Stimulated activated CD8-positive, alpha-beta memory T cell treated with anti-CD3 and anti-CD28 coated beads, Interleukin-4, amount 100 ng/mL, for 1 hour (primary cell): ENCODE data around the gene TUBGCP3.
"Not testable (repeated sequence)": the region's sequence is repeated elsewhere in the genome, so short reads cannot be mapped to it uniquely, and the experiment has no call there.

Experiments
- DNase-seq, 2 donors: peaks; one replicate each; pipeline ENCODE4 v3.0.0-alpha.2; 2020; ENCODE audit warnings: low read depth in 2 of 2, low spot score in 1 of 2

The TUBGCP3 gene

DNA sequence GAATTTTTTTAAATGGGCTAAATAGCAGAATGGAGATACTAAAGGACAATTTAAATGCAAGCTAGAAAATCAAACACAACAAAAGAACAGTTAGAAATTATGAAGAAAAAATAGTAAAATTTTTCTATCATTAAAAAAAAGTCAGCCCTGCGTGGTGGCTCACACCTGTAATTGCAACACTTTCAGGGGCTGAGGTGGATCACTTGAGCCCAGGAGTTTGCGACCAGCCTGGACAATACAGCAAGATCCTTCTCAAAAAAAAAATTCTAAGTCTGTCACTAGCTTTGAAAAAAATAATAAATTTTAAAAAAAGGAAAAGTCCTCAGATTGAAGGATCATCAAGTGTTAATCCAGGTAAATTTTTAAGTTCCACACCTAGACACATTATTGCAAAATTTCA is 7.7 kb downstream of the TUBGCP3 start:
- DNase-seq = no peak

DNA sequence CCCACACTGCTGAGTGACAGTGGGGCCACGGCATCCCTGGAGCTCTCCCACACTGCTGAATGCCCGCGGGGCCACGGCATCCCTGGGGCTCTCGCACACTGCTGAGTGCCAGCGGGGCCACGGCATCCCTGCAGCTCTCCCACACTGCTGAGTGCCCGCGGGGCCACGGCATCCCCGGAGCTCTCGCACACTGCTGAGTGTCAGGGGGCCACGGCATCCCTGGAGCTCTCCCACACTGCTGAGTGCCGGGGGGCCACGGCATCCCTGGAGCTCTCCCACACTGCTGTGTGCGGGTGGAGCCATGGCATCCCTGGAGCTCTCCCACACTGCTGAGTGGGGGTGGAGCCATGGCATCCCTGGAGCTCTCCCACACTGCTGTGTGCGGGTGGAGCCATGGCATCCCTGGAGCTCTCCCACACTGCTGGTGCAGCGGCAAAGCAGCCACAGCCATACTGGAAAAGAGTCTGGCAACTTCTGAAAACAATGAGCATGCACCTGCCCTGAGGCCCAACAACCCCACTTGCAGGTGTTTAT is 8.6 kb downstream of the TUBGCP3 start:
- DNase-seq = no peak

DNA sequence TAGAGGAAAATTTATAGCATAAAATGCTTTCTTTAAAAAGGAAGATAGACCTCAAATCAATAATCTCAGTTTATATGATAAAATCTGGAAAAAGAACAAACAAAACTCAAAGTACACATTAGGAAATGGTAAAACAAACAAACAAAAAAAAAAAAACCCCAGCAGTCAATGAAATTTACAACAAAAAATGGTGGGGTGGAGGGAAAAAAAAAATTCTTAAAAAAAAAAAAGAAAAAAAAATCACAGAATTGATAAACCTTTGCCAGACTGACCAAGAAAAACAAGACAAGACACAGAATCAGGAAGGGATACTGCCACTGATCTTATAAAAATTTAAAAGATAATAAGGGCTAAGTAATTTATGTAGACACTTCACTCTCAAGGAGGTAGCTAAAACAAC is 11.2 kb downstream of the TUBGCP3 start:
- DNase-seq = no peak

DNA sequence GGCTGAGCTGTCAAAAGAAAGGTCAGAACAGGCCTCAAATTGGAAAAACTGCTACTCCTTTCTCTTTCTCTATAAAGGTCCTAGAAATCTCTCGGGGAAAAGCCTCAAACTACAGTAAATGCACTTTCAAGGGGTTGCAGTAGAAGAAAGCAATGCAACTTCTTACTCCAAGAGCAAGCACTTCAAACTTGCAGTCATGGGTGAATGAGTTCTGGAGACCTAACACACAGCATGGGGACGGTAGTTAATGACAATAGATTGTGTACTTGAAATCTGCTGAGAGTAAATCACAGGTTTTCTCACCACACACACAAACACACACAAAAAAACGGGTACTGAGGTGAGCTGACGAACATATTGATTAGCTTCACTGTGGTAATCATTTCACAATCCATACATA is 11.8 kb downstream of the TUBGCP3 start:
- DNase-seq = no peak

DNA sequence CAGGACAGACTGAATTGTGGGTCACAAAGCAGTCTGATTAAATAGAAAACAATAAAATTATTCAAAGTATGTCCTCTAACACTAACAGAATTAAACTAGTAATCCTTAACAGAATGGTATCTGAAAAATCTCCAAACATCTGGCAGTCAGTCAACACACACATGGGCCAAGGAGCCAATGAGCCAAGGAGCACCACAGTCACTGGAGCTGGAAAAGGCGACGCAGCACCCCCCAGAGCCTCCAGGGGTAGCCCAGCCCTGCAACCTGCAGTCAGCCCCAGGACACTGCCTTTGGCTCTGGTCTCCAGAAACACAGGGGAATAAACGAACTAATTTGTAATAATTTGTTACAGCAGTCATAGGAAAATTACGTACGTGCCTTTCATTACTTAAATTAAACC is 12.3 kb downstream of the TUBGCP3 start:
- DNase-seq = no peak

DNA sequence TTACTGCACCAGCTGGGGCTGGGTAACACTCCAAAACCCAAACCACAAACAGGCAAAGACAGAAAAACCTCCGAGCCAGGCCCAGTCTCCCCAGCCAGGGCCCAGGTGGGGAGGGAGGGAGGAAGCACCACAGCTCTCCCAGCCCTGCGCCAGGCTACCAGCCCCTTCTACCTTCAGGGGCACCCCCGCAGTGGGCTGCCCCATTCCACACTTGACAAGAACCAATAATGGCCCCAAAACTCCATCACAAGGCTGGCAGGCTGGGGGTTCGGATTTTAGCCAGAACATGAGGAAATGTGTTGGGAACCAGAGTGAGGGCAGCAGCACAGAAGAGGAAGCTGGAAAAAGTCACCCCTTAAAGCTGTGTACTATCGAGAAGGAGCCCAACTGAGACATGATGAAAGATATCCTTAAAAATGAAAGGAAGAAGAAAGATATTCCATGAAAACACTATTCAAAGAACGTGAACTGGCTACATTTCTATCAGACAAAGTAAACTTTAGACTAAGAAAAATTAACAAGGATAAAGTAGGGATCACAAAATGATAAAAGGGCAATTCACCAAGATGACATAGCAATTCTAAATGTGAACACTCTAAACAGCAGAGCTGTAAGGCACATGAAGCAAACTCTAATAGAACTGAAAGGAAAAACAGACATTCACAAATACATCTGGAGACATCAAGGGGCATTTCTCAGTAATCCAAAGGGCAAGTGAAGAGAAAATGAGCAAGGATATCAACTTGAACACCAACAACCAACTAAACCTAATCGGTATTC is 12.9 kb downstream of the TUBGCP3 start:
- no peak for DNase-seq

DNA sequence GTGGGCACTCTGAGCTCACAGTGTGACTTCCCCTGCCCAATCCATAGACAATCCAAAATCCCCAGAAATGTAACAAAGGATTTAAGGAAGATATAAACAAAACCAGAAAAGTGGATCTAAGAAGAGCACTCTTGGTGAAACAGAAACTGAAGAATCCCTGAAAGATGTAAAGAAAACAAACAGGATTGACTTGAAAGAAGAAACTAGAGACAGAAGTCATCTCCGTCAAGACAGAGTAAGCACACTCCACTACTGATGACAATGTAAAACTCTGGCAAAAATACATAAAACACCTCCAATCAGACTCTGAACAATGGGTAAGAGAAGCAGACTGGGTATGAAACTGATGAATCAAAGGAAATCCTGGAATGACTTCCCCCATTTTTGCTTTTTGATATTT is 13.5 kb downstream of the TUBGCP3 start:
- no peak for DNase-seq

DNA sequence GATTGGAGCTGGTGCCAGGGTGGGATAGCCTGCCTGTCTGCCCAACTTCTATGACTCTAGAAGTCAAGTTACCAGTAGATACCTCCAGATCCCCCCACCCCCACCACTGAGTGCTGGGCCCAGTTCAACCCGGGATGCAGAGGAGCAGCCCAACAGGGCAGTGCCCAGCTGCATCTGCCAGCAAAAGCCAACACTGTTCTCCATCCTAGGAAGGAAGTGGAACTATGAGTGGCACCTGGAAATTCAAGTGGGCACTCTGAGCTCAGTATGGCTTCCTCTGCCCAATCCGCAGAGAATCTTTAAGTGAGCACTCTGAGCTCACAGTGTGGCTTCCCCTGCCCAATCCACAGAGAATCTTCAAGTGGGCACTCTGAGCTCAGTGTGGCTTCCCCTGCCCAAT is 14.2 kb downstream of the TUBGCP3 start:
- no peak for DNase-seq

DNA sequence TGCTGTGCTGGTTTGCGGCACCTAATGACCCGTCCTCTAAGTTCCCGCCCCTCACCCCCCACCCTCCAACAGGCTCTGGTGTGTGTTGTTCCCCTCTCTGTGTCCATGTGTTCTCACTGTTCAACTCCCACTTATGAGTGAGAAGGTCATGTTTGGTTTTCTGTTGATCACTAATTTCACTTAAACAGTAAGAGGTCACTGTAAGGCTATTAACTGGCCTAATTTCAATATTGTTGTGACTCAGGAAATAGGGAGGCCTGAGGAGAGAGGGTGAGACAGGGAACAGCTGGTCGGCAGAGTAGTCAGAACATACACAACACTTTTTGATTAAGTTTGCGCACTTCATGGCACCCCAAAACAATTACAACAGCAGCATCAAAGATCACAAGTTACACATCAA is 15.6 kb downstream of the TUBGCP3 start:
- DNase-seq = no peak

DNA sequence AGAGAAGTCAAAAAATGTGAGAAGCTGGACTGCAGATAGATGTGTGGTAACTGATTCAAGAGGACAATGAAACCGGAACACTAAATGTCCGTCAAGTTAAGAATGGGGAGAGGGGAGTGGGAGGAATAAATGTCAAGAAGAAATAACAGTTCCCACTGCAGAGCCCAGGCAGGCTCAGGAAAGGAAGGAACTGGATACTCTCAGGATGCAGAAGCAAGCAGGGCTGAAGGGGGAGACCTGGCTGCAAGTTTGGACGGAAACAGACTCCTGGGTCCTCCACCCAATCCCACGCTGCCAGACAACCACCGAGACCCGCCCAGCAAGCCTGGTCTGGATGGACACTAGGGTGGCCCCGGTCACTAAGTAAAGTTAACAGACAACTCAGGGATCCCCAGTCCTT is 18.1 kb downstream of the TUBGCP3 start:
- no peak for DNase-seq

DNA sequence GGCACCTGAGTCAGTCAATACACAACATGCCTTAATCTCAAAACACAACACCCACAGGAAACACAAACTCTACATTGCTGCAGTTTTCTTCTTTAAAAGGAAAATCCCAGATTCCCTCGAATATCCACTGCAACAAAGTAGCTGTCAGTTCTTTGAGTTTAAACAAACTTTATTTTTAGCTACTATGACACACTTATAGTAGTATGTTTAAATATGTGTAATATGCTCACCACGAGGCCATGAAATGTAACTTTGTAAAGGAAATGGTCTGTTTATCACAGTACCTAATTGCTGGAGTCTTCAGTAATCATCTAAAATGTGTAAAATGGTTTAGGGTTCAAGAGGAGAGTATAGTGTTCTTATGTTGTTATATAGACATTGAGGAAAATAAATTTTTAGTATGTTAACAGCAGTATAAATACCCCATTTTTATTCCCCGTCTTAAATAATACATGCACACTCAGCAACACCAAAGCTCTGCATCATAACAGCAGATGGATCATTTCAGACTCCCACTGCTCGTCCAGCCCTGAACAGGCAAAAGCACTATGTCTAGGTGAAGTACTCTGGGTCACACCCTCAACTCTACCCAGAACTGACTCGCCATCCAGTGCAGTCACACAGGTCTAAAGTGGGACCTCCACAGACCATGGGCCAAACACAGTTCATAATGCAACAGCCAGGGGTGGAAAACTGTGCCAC is 20.6 kb downstream of the TUBGCP3 start:
- no peak for DNase-seq

DNA sequence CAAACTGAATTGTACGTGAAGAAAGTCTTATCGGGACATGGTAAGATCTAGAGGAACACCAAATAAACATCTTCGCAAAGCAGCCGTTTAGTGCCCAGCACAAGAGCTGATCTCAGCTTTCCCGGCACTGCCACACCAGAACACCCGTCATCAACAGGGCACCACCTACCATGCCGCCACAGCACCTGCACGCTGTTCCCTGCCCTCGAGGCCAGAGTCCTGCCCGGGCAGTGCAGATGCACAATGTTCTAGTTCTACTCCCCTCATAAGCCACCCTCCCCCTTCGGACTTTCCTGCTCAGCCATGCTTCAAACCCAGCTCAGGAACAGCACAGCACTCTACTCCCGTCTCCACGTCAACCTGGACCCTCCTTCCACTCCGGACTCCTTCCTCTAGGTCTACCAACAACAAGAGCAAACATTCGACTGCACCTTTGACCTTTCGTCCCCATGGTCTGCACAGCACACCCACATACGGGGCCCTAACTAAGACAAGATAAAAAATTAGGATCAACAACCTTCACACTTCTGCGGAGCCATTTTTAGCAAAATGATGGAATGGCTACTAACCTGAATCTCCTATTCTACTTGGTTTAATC is 25.1 kb downstream of the TUBGCP3 start:
- DNase-seq = no peak

DNA sequence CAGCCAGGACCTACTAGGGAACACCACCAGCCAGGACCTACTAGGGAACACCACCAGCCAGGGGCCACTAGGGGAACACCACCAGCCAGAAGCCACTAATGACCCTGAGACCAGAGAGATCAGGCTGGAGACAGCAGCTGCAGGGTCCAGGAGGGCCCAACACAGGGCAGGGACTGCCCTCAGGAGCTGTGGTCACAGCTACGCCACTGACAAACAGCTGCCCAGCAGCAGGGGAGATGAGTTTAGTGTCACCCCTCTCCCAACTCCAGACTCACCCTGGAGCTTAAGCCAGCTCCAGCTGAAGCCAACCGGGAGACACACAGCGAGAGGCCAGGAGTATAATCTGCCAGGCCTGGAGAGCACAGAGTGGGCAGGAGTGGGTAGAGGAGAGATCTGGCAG is 25.7 kb downstream of the TUBGCP3 start:
- DNase-seq = no peak

DNA sequence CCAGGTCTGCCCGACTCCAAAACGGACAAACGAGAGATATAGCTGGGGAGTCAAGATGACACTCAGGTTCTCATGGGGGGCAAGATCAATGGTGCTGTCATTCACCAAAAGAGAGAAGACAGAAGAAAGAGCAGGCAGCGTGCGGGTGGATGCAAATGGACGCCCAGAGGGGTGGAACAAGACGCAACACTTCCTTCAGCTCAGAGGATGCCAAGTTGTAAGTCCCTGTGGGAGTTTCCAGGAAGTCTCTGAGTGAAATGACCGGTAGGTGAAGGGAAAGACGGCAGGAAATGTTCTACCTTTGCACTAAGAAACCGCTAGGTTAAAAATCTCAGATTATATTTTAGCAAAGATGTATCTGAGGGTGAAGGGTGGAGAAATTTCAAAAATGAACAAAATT is 26.5 kb downstream of the TUBGCP3 start:
- no peak for DNase-seq

DNA sequence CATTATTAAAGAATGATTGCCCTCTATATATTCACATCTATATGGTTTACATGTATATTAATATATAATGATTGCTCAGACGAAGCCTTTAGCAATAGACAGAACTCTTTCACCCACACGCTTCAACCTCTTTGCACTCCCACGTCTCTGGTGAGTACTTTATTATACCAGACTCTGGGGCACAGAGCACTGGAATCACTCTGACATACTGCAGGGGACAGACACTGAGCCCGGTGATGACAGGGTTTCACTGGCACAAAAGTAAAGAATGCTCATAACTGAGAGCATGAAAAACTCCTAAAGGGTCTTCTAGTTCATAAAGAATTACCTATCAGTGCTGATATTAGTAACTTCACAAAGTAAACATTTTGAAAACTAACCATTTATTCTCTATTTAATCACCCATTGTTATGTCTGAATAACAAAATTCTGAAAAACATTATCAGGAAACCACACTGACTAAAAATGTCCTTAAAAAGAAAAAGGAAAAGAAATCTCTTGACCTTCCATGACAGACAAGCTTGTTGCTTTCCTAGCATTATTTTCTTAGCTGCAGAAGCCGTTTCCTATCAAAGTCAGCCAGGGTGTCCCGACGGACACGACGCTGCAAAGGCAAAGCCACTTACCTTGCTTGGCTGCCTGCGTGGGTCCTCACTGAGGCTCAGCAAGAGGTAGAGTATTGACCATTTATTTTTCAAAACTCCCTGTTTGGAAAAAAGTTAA is 29.1 kb downstream of the TUBGCP3 start:
- DNase-seq = no peak

DNA sequence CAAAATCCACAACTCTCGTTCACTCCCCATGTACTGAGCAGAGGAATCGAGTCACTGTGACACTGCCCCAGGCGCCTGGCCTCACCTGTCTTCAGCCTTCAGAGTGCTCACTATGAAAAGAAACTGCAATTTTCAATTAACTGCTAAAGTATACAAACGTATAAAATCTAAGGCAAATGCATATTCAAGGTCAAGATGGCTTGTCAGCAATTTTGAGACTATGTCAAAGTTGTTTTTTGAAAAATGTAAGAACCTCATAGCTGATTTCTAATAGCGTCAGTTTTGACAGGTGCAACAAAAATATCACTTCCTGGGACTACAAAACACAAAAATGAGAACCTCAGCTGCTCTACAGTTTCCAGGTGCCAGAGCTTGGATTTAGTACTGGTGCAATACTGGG is 31.4 kb downstream of the TUBGCP3 start:
- DNase-seq = no peak

DNA sequence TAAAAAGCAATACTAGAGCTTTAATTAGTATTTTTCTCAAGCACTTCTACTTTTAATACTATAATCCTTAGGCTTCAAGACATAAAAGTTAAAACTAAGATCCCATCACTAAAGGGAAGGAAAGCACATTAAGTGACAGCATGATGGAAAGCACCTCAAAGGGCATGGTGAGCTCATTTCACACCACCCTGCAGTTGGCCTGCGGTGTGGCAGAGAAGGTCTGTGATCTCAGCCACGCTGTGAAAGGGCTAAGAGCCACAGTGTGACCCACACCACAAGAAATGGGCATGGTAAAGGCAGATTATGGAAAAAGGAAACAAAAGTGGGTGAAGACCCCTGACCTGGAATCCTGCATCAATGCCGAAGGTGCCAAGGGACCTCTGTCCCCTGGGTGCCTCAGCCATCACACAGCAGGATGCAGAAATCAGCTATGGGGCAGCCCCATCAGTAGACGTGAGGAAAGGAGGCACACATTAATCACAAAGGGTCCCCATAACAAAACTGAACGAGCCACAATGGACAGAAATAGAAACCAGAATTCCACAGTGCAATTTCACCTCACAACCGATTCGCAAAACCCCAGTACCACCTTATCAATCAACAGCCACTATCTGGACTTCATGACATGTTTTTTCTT is 33.6 kb downstream of the TUBGCP3 start:
- no peak for DNase-seq

DNA sequence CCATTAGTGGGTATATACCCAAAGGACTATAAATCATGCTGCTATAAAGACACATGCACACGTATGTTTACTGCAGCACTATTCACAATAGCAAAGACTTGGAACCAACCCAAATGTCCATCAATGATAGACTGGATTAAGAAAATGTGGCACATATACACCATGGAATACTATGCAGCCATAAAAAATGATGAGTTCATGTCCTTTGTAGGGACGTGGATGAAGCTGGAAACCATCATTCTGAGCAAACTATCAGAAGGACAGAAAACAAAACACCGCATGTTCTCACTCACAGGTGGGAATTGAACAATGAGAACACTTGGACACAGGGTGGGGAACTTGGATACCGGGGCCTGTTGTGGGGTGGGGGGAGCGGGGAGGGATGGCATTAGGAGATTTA is 39.0 kb downstream of the TUBGCP3 start:
- not testable (repeated sequence) for DNase-seq

DNA sequence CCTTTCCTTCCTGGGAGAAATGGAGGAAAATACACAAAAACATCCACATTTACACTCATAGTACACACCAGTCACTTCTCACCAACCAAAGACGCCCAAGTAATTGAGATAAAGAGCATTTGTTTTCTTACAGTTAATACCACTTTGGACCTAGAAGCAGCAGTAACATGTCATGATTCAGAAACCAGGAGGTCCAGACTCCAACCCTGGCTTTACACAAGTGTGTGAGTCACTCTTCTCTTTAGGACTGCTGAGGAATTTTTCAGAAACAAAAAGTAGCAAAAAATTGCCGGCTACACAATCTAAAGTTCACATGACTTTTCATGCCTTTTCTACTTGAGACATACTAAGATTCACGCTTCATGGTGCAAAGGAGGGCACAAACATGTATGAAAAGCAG is 42.1 kb downstream of the TUBGCP3 start:
- no peak for DNase-seq

DNA sequence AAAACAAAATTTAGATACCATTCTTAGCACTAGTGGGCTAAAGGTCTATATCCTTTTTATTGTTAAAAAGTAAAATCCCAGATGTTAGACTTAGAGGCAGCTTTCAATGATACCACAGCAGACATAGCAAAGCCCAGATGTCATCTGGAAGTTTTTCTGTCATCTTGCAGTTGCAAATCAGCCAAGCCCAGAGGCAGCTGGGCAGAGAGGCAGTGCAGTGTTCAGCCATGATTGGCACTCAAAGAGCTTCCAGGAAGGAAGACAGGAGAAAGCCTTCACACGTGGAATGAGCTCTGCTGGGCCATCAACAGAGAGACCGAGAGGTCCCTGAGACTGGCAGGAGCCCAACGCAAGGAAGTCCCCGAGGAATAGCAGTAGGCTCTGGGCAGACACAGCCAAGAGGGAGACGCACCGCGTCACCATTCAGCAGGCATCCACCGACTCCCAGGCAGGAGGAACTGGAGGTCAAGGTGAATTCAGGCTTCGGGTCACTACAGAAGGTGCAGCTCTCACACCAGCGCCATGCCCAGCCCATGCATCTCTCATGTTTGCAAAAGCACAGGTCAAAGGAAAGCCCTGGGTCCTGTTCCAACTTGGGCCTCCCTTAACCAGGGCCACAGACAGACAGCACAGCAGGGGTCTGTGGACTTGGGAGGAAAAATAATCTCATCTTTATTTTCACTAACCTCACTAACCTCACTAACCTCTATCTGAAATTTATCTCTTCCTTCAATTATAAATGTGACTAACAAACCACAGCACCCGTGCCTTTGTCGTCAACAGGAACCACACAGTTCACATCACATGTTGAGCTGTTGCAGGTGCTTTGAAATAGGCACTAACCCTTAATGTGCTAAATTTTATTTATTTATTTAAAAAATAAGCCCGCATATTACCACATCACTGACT is 54.9 kb downstream of the TUBGCP3 start:
- DNase-seq = no peak
